HCT116 (cell line): ENCODE results near the gene FEV. TPM values are rescaled to one million over a fixed set of nuclear protein-coding genes. Genes with fewer than 3 reads are reported as not detected.

Source experiments
- ATAC-seq: fragments of 200-7000 bp; cut with Tn5 transposase; 2 replicates; pipeline ENCODE4 v1.9.1; 2020; ENCODE audit warnings: mild to moderate bottlenecking, moderate library complexity
- BruUV-seq: library from RNA; stranded (reverse); fragments of 400-500 nt; replicated peaks from 2 replicates; lab custom pipeline; 2021; lab: Mats Ljungman, UMichigan
- CTCF ChIA-PET: fragments of 300-600 bp; sonication (Branson Sonifier 250); formaldehyde crosslinking; loops from one replicate; lab custom pipeline; 2021; ENCODE audit warnings: antibody characterized with exemption; lab: Charles Lee
- POLR2A ChIA-PET: fragments of 300-600, 350-600 bp; sonication (Branson Sonifier 250); formaldehyde crosslinking; loops from one replicate; lab custom pipeline; 2021; ENCODE audit warnings: antibody characterized with exemption; lab: Charles Lee
- RAD21 ChIA-PET, 2 experiments: fragments of 300-600 bp; sonication (Branson Sonifier 250); formaldehyde crosslinking; loops; one replicate each; lab custom pipeline; 2023; ENCODE audit warnings: low total read pairs in 2 of 2; ENCODE audit not compliant: uncharacterized antibody in 2 of 2, unreplicated experiment in 2 of 2, low non-redundant PET in 1 of 2; lab: Charles Lee
- DNase-seq: peaks from one replicate; pipeline ENCODE4 v3.0.0-alpha.2; 2010; ENCODE audit warnings: low read depth, low spot score
- H2AFZ ChIP-seq: fragments of 200-600 bp; shearing (Covaris generic), sonication (generic); 2 replicates; pipeline ENCODE4 v1.6.1; 2017; ENCODE audit warnings: low read depth, mixed run types, mixed read lengths, antibody characterized with exemption, low read length; ENCODE audit not compliant: poor library complexity, severe bottlenecking
- H3K27ac ChIP-seq: 2 replicates; pipeline ENCODE4 v1.5.1; 2012; ENCODE audit warnings: low read depth, low read length
- H3K27me3 ChIP-seq: fragments of 200-600 bp; sonication (generic); 2 replicates; pipeline ENCODE4 v1.6.1; 2016; ENCODE audit warnings: mixed run types, low read length, mixed read lengths; ENCODE audit not compliant: insufficient read depth
- H3K36me3 ChIP-seq, 2 experiments: fragments of 200-500 bp in 1 of 2; fragments of 200-600 bp in 1 of 2; sonication (Bioruptor generic) in 1 of 2; sonication (generic) in 1 of 2; 2 replicates each; pipeline versions ENCODE4 v1.5.1 to v1.6.1; 2014 to 2016; ENCODE audit warnings: low read length in 2 of 2, inconsistent platforms in 1 of 2, mixed read lengths in 1 of 2, mixed run types in 1 of 2; ENCODE audit not compliant: insufficient read depth in 2 of 2, control insufficient read depth in 1 of 2
- H3K4me1 ChIP-seq, 2 experiments: fragments of 200-600 bp in 1 of 2; sonication (generic) in 1 of 2; 2 replicates each; pipeline versions ENCODE4 v1.5.1 to v1.6.1; 2012 to 2017; ENCODE audit warnings: low read length in 2 of 2, inconsistent platforms in 1 of 2, mild to moderate bottlenecking in 1 of 2, mixed read lengths in 1 of 2, mixed run types in 1 of 2, moderate library complexity in 1 of 2; ENCODE audit not compliant: insufficient read depth in 2 of 2, control insufficient read depth in 1 of 2
- H3K4me2 ChIP-seq: fragments of 200-600 bp; sonication (generic); 2 replicates; pipeline ENCODE4 v1.6.1; 2017; ENCODE audit warnings: mixed run types, low read length, mixed read lengths
- H3K4me3 ChIP-seq, 2 experiments: fragments of 200-600 bp in 1 of 2; sonication (generic) in 1 of 2; replicated peaks in 1 of 2; 2 replicates each; pipeline ENCODE4 v1.5.1; 2011 to 2016; ENCODE audit warnings: low read length in 2 of 2, control low read depth in 1 of 2, low read depth in 1 of 2, mild to moderate bottlenecking in 1 of 2, mixed read lengths in 1 of 2, mixed run types in 1 of 2
- H3K79me2 ChIP-seq: fragments of 200-600 bp; sonication (generic); 2 replicates; pipeline ENCODE4 v1.6.1; 2017; ENCODE audit warnings: mild to moderate bottlenecking, mixed run types, low read length, moderate library complexity, mixed read lengths; ENCODE audit not compliant: insufficient read depth
- H3K9ac ChIP-seq: fragments of 200-600 bp; sonication (generic); 2 replicates; pipeline ENCODE4 v1.6.1; 2016; ENCODE audit warnings: low read length, mixed read lengths
- H3K9me2 ChIP-seq: fragments of 200-600 bp; sonication (generic), shearing (Covaris generic); 2 replicates; pipeline ENCODE4 v1.6.1; 2017; ENCODE audit warnings: mixed run types, mild to moderate bottlenecking, moderate library complexity; ENCODE audit not compliant: insufficient read depth
- H3K9me3 ChIP-seq, 2 experiments: fragments of 200-500 bp in 1 of 2; fragments of 200-600 bp in 1 of 2; sonication (Bioruptor generic) in 1 of 2; sonication (generic) in 1 of 2; 2 replicates each; pipeline ENCODE4 v1.6.1; 2014 to 2017; ENCODE audit warnings: low read length in 2 of 2, mixed read lengths in 2 of 2, inconsistent platforms in 1 of 2, low read depth in 1 of 2, mild to moderate bottlenecking in 1 of 2, mixed run types in 1 of 2, moderate library complexity in 1 of 2; ENCODE audit not compliant: control insufficient read depth in 1 of 2, insufficient read depth in 1 of 2
- H4K20me1 ChIP-seq: fragments of 200-600 bp; sonication (generic), shearing (Covaris generic); 2 replicates; pipeline ENCODE4 v1.6.1; 2017; ENCODE audit warnings: mixed run types, mild to moderate bottlenecking, moderate library complexity; ENCODE audit not compliant: insufficient read depth
- CEBPB ChIP-seq: IDR thresholded peaks from 2 replicates; pipeline ENCODE4 v1.6.1; 2012; ENCODE audit warnings: low read depth
- RAD21 ChIP-seq: IDR thresholded peaks from 2 replicates; pipeline ENCODE4 v1.6.1; 2012; ENCODE audit warnings: low read depth, mild to moderate bottlenecking
- REST ChIP-seq: IDR thresholded peaks from 2 replicates; pipeline ENCODE4 v1.6.1; 2012; ENCODE audit warnings: low read depth
- SIN3A ChIP-seq: IDR thresholded peaks from 2 replicates; pipeline ENCODE4 v1.6.1; 2012; ENCODE audit warnings: low read depth
- SRF ChIP-seq: IDR thresholded peaks from 2 replicates; pipeline ENCODE4 v1.6.1; 2012; ENCODE audit warnings: low read depth
- TCF7L2 ChIP-seq: IDR thresholded peaks from 2 replicates; pipeline ENCODE4 v1.7.0; 2011; ENCODE audit warnings: borderline replicate concordance, inconsistent platforms; ENCODE audit not compliant: insufficient read depth, insufficient read length; ENCODE audit errors: extremely low read depth
- ZBTB33 ChIP-seq: IDR thresholded peaks from 2 replicates; pipeline ENCODE4 v1.6.1; 2011; ENCODE audit warnings: mild to moderate bottlenecking, low read length, moderate library complexity; ENCODE audit not compliant: insufficient replicate concordance; ENCODE audit errors: extremely low read depth
- intact Hi-C: fragments of 100-400 bp; cut with micrococcal nuclease; formaldehyde crosslinking; loops from 2 replicates; pipeline ENCODE4 v1.10.0; 2022
- total RNA-seq: library from RNA; stranded (reverse); gene quantifications from one replicate; pipeline ENCODE4 v1.2.1, GENCODE V29; 2021; ENCODE audit not compliant: unreplicated experiment

FEV gene
- total RNA-seq, 1 experiment from 2014 or later: not detected

GRCh38 chr2:218997731-218998130 lies 12.7 kb upstream of the FEV start:
- no peaks in the 10 kb centered on the region for H3K9me2 ChIP-seq
- H2AFZ ChIP-seq: no peak overlapping the region
- H3K4me2 ChIP-seq: no peak overlapping the region
- no peaks in the 10 kb centered on the region for H3K36me3 ChIP-seq
- H3K27me3 ChIP-seq: no peaks in the 10 kb centered on the region
- no peak overlapping the region for H3K4me3 ChIP-seq
- ChIA-PET CTCF (interaction anchor here (1.0 to 1.4 kb wide), 3 partner anchors 18 to 61 kb away, joined by 3 to 4 read pairs (median 3); no protein-coding TSS in a partner anchor), RAD21 (no interaction called here), POLR2A (no interaction called here)
- DNase-seq (no peak), ATAC-seq (no peak)
- H3K4me1 ChIP-seq: peaks cover 9 to 37% of the 10 kb centered on the region in 2 experiments; a peak in 3 of 4 replicates
- TF ChIP-seq REST (no peak), ZBTB33 (no peak), CEBPB (no peak), RAD21 (no peak), SRF (no peak), TCF7L2 (no peak), SIN3A (no peak)
- H4K20me1 ChIP-seq: no peaks in the 10 kb centered on the region
- BruUV-seq: no TSS peak
- H3K9ac ChIP-seq: no peak overlapping the region
- intact Hi-C loops: loop anchor here (2.0 kb wide), 1 partner anchor 157 kb away; no protein-coding TSS in a partner anchor
- no peaks in the 10 kb centered on the region for H3K9me3 ChIP-seq
- H3K27ac ChIP-seq: no peak overlapping the region
- H3K79me2 ChIP-seq: no peaks in the 10 kb centered on the region
